ENCODE results near the gene EPHA1. TPM values are rescaled to one million over a fixed set of nuclear protein-coding genes. Genes with fewer than 3 reads are reported as not detected.
"Not testable (repeated sequence)": the region's sequence is repeated elsewhere in the genome, so short reads cannot be mapped to it uniquely, and the experiment has no call there.

EPHA1 gene
- total RNA-seq, 2 experiments from 2014 or later: 1.0 to 1.3 TPM

DNA sequence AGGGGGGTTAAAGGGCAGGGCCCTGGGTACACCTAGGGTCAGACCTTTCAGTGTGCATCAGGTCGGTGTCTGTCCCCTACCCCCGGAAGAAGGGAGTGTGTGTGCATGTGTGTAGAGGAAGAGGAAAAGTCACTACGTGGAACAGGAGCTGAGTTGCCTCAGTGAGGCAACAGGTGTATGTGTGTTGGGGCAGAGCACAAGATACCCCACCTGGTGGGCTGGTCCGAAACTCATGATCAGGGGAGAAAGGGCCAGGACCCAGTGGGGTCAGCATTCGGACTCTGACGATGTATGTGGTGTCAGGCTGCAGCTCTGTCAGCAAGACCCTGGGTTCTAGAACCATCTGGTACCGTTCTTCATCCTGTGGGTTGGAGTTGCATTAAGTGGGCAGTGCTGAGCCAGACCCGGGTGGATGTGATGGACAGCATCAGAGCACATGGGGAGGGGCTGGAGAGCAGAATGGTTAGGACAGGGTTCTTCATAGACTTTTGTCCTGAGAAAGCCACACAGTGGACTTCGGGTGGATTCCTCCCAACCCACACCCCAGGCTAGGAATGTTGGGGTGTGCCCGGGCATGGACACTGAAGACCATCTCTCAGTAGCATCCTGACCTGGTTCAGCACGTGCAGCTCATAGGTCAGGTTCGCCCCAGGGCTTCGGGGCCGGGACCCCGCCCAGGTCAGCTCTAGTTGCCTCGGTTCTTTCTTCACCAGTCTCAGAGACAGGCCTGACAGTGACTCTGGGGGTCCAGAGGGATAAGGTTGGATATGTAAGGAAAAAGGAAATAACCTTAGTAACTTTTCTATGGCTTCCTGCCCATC, 10.7 kb downstream of the EPHA1 start:
- CTCF ChIA-PET: interaction anchor here (0.9 to 10.7 kb wide), 3 partner anchors 10 to 19 kb away, joined by 3 to 76 read pairs (median 5); no protein-coding TSS in a partner anchor
- intact Hi-C loops (cut with micrococcal nuclease): no loop called here
- H3K27me3 Mint-ChIP-seq (ENCODE audit: low read depth): no peaks in the 10 kb centered on the region
- H3K9me3 Mint-ChIP-seq: no peaks in the 10 kb centered on the region
- no peak overlapping the region for H3K27ac Mint-ChIP-seq
- DNase-seq: no peak
- H3K4me3 Mint-ChIP-seq: no peak overlapping the region
- peaks cover 7% of the 10 kb centered on the region for H3K4me1 Mint-ChIP-seq (ENCODE audit: low read depth)
- no peaks in the 10 kb centered on the region for H3K36me3 Mint-ChIP-seq (ENCODE audit: low read depth)

DNA sequence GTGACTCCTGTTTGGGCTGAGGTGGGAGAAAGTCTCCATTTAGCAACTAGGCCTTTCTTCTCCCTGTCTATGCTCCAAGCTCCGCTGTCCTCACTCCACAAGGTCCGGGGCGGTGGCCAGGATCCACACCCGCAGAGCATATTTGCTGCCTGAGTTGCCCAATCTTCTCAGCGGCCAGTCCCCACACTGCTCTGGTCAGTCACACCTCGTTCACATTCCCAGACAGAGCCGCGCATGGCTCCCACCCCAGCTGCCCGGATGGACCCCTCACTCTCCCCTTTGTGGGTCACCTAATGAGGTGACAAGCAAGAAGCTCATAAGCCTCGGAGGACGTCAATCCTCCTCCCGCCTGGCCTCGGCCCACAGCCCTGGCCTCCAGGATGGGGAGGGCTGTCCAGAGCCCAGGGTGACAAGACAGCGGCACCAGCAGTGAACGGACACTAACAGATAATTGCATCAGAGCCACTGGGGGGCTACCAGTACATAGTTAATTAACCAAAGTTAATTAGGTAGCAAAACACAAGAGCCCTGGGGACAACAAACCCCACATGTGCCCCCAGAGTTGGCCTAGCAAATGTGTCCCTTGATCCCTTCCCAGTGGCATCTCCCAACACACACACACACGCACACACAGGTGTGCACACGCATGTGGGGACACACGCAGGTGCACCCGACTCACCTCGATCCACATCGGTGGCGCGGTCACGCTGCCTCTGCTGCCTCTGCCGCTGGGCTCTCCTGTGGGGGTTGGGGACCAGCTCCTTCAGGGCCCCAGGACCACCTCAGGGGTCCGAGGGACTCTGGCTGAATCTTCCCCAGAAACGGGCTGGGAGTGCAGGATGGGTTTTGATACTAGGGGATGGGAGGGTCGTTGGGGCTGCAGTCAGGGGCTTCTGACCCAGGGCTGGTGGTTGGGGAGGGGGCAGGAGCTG, 11.8 kb downstream of the EPHA1 start:
- CTCF ChIA-PET: interaction anchor here (0.6 to 1.1 kb wide), 4 partner anchors 9 to 147 kb away, joined by 3 to 4 read pairs (median 3); no protein-coding TSS in a partner anchor
- peaks cover 3% of the 10 kb centered on the region for H3K4me1 Mint-ChIP-seq (ENCODE audit: low read depth)
- H3K27ac Mint-ChIP-seq: no peak overlapping the region
- H3K9me3 Mint-ChIP-seq: no peaks in the 10 kb centered on the region
- intact Hi-C loops (cut with micrococcal nuclease): no loop called here
- no peaks in the 10 kb centered on the region for H3K36me3 Mint-ChIP-seq (ENCODE audit: low read depth)
- DNase-seq: no peak
- H3K27me3 Mint-ChIP-seq (ENCODE audit: low read depth): no peaks in the 10 kb centered on the region
- H3K4me3 Mint-ChIP-seq: no peak overlapping the region

DNA sequence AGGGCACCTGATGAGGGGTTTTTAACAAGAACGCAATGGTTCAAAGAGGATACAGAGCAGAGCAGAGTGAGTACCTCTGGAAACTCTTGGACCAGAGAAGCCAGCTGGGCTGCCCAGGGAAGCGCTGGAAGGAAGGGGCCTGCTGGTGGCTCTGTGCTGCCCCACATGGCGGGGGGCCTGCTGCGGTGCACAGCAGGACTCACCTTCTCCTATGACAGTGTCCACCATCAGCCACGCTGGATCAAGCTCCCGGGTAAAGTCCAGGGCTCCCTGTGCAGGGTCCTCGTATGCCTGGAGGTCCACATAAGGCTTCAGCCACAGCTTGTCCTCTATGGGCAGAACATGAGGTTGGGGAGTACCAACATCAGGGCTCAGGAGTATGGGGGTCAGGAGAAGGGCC, 12.5 kb downstream of the EPHA1 start:
- intact Hi-C loops (cut with micrococcal nuclease): no loop called here
- no peak for DNase-seq
- H3K4me1 Mint-ChIP-seq (ENCODE audit: low read depth): peaks cover 3% of the 10 kb centered on the region
- no peaks in the 10 kb centered on the region for H3K36me3 Mint-ChIP-seq (ENCODE audit: low read depth)
- CTCF ChIA-PET: interaction anchor here (0.6 to 1.6 kb wide), 4 partner anchors 9 to 156 kb away, joined by 3 to 6 read pairs (median 4); no protein-coding TSS in a partner anchor
- H3K27me3 Mint-ChIP-seq (ENCODE audit: low read depth): no peaks in the 10 kb centered on the region
- H3K9me3 Mint-ChIP-seq: no peaks in the 10 kb centered on the region
- H3K27ac Mint-ChIP-seq: no peak overlapping the region
- no peak overlapping the region for H3K4me3 Mint-ChIP-seq

DNA sequence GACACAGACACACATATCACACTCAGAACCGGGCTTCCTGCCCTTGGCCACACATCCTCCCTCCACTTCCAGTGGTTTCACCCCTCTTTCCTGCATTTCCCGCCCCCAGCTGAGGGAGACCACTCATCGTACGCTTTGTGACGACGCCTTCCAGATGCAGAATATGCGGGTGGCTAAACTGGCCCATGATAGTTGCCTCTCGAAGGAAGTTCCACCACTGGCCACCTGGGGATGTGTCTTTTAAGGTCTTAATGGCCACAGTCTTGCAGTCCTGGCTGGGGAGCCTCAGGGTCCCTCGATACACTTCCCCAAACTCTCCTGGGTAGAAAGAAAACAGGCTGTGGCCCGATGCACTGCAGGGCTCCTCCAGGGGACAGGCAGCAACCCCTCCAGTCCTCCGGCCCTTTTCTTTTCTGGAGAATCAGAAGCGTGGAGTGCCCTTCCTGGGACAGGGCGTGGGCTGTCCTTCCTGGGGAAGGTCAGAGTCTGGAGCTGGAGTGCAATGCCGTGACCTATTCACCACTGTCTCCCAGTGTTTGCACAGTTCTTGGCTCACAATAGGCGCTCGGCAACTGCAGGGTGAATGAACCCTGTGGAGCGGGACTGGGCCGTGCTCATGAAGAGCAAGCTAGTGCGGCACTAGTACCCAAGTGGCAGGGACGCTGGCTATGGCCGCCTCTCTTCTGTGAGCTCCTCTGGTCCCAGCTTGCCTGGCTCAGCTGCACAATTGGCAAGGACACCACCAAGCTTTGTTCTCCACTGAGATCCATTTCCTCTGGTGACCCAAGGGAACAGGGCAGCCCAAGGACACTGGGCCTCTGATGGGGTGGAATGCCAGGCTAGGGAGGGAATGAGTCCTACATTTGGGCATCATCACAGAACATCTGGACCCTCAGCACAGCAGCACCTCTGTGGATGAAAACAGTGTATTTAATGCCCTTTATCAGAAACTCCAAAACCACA, 13.2 kb downstream of the EPHA1 start:
- H3K4me1 Mint-ChIP-seq (ENCODE audit: low read depth): peaks cover 3% of the 10 kb centered on the region
- CTCF ChIA-PET: interaction anchor here (0.7 to 1.6 kb wide), 5 partner anchors 8 to 155 kb away, joined by 3 to 6 read pairs (median 3); no protein-coding TSS in a partner anchor
- DNase-seq: no peak
- no peaks in the 10 kb centered on the region for H3K36me3 Mint-ChIP-seq (ENCODE audit: low read depth)
- no peak overlapping the region for H3K4me3 Mint-ChIP-seq
- intact Hi-C loops (cut with micrococcal nuclease): no loop called here
- H3K9me3 Mint-ChIP-seq: no peaks in the 10 kb centered on the region
- H3K27ac Mint-ChIP-seq: peak overlapping the region; percentile 12
- no peaks in the 10 kb centered on the region for H3K27me3 Mint-ChIP-seq (ENCODE audit: low read depth)

DNA sequence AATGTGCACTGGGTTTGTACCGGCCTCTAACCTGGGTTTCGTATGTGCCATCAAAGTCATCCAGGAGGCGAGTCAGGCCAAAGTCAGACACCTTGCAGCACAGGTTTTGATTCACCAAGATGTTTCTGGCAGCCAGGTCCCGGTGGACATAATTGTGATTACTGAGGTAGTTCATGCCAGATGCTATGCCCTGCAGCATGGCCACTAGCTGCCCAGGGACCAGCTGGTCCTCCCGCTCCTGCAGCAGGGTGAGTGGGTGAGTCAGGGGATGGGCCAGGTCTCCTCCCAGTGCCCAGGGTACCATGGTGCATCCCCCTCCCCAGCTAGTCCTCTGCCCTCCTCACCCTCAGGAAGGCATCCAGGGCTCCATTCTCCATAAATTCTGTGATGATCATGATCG, 13.9 kb downstream of the EPHA1 start:
- H3K4me3 Mint-ChIP-seq: no peak overlapping the region
- no peaks in the 10 kb centered on the region for H3K27me3 Mint-ChIP-seq (ENCODE audit: low read depth)
- peaks cover 7% of the 10 kb centered on the region for H3K4me1 Mint-ChIP-seq (ENCODE audit: low read depth)
- peaks cover 5% of the 10 kb centered on the region for H3K36me3 Mint-ChIP-seq (ENCODE audit: low read depth)
- no peak for DNase-seq
- intact Hi-C loops (cut with micrococcal nuclease): no loop called here
- CTCF ChIA-PET: interaction anchor here (1.6 kb wide), 1 partner anchor 154 kb away, joined by 6 read pairs; no protein-coding TSS in a partner anchor
- H3K9me3 Mint-ChIP-seq: no peaks in the 10 kb centered on the region
- H3K27ac Mint-ChIP-seq: peak overlapping the region; percentile 12

DNA sequence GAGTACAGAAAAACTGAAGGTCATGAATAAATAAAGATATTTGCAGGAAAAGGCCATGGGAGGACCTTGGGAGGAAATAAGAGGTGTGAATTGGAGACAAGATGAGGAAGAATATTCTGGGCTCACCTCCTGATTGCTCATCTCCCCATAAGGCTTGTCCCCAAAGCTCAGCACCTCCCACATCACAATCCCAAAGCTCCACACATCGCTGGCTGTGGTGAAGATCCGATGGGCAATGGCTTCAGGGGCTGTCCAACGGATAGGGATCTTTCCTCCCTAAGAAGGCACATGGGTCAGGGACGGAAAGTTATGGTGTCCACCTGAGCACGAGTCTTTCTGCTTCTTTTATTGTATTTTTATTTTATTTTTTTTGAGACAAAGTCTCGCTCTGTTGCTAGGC, 14.6 kb downstream of the EPHA1 start:
- H3K36me3 Mint-ChIP-seq (ENCODE audit: low read depth): peaks cover 5% of the 10 kb centered on the region
- DNase-seq: no peak
- peaks cover 13% of the 10 kb centered on the region for H3K4me1 Mint-ChIP-seq (ENCODE audit: low read depth)
- CTCF ChIA-PET: no interaction called here
- intact Hi-C loops (cut with micrococcal nuclease): no loop called here
- no peaks in the 10 kb centered on the region for H3K9me3 Mint-ChIP-seq
- H3K4me3 Mint-ChIP-seq: no peak overlapping the region
- no peak overlapping the region for H3K27ac Mint-ChIP-seq
- H3K27me3 Mint-ChIP-seq (ENCODE audit: low read depth): no peaks in the 10 kb centered on the region

DNA sequence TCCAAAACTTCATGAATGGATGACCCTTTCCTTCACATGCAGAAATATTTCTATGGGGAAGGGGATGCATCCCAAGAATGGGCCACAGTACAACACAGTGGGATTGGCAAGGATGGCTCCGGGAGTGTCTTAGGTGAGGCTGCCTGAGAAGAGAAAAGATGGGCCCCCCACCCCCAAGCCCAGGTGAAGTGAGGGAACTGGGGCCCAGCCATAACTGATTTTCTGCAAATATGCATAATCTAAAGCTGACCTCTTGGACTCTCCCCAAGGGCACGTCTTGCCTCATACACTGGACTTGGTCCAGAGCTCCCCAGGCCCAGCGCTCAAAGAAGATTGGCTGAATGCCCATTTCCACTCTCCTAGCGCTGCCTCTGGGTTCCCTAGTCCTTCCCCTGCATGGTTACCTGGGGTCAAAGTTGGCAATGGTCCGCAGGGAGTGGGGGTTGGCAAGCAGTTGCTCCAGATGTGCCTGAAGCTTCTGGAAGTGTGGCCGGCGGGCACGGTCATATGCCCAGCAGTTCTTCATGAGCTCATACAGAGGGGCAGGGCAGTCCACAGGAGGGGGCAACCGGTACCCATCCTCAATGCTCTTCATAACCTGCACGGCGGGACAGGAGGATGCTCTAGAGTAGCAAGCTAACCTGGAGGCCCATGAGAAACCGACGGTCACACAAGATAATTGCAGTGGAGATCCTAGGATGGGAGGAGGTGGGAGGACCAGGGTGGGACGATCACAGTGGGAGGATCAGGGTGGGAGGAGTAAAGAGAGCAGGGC, 15.2 kb downstream of the EPHA1 start:
- CTCF ChIA-PET: interaction anchor here (0.6 to 1.0 kb wide), 3 partner anchors 20 to 155 kb away, joined by 3 read pairs; no protein-coding TSS in a partner anchor
- Mint-ChIP-seq H3K27ac (peak overlapping the region; percentile 77), H3K27me3 (ENCODE audit: low read depth) (no peaks in the 10 kb centered on the region), H3K4me3 (no peak overlapping the region), H3K9me3 (no peaks in the 10 kb centered on the region), H3K36me3 (ENCODE audit: low read depth) (peaks cover 5% of the 10 kb centered on the region), H3K4me1 (ENCODE audit: low read depth) (peaks cover 13% of the 10 kb centered on the region)
- no peak for DNase-seq
- intact Hi-C loops (cut with micrococcal nuclease): no loop called here

DNA sequence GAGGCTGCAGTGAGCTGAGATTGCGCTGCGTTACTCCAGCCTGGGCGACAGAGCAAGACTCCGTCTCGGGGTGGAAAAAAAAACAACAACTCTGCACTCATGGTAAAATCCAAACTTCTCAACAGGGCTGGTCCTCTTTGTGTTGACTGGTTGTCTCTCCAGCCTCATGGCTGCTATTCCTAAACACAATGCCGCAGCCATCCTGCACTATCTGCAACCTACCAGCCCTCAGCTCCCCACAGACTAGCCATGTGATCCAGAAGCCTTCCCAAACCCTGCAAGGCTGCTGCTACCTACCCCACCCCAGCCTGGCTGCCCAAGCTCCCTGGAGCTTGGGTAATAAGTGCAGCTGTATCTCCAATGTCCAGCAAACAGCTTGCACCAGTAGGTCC, 15.8 kb downstream of the EPHA1 start:
- no peak for DNase-seq
- H3K4me3 Mint-ChIP-seq: no peak overlapping the region
- intact Hi-C loops (cut with micrococcal nuclease): no loop called here
- peaks cover 13% of the 10 kb centered on the region for H3K4me1 Mint-ChIP-seq (ENCODE audit: low read depth)
- H3K36me3 Mint-ChIP-seq (ENCODE audit: low read depth): peaks cover 5% of the 10 kb centered on the region
- no peaks in the 10 kb centered on the region for H3K27me3 Mint-ChIP-seq (ENCODE audit: low read depth)
- H3K9me3 Mint-ChIP-seq: no peaks in the 10 kb centered on the region
- CTCF ChIA-PET: interaction anchor here (0.9 to 1.0 kb wide), 2 partner anchors 25 to 154 kb away, joined by 3 read pairs; no protein-coding TSS in a partner anchor
- peak overlapping the region; percentile 77 for H3K27ac Mint-ChIP-seq

DNA sequence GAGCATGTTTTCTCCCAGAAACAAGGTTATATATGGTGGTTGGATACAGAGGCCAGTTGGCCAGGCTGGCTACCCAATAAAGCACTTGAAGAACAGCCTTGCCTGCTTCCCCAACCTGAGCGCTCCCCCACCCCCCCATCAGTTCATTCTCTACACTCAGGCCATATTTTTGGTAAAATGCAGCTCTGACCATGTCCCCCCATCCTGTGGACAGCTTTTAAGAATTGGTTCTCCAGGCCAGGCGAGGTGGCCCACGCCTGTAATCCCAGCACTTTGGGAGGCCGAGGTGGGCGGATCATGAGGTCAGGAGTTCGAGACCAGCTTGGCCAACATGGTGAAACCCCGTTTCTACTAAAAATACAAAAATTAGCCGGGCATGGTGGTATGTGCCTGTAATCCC, 16.2 kb downstream of the EPHA1 start:
- peaks cover 13% of the 10 kb centered on the region for H3K4me1 Mint-ChIP-seq (ENCODE audit: low read depth)
- H3K36me3 Mint-ChIP-seq (ENCODE audit: low read depth); H3K4me3 Mint-ChIP-seq; H3K27me3 Mint-ChIP-seq (ENCODE audit: low read depth); DNase-seq; H3K9me3 Mint-ChIP-seq; intact Hi-C loops (cut with micrococcal nuclease); H3K27ac Mint-ChIP-seq: not testable (repeated sequence)
- CTCF ChIA-PET: interaction anchor here (0.6 to 1.0 kb wide), 2 partner anchors 24 to 135 kb away, joined by 3 to 5 read pairs; no protein-coding TSS in a partner anchor

DNA sequence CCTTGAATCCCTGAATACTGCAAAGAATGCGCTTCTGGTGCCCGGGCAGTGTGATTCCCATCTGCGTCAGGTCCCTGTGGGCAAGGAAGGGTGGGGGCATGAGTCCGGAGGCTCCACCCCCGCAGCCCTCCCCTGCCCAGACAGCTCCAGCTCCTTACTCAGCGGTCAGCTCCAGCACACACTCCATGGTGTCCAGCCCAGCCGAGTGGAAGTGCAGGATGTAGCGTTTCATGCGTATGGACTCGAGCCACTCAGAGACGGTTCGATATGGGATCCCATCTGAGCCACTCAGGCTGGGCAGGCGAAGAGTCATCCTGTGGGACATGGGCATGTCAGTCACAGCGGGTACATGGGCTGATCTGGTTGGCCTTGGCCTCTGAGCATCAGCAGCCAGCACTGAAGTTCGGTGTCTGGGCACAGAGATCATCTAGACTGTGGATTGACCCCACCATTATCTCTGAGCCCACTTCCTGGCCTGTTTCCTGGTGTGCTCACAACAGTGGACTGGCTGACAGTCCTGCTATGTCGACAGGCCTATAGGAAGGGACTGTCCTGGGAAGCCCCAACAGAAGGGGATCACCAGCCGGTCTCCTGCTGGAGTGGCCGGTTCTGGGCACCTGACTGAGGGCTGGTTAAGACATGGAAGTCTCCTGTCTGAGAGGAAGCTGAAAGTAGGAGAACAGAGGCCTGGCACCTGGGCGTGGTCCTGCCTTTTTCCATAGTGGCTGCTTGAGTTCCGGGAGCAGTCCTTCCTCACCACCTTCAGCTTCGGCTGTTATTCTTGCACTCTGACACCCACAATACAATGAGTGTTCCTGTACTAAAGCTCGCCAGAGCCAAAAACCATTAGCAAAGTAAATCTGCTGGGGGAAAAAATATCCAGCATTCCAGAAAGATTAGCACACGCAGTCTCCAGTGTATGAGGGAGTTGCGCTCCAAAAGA, 16.9 kb downstream of the EPHA1 start:
- no peaks in the 10 kb centered on the region for H3K27me3 Mint-ChIP-seq (ENCODE audit: low read depth)
- H3K4me3 Mint-ChIP-seq: no peak overlapping the region
- peaks cover 13% of the 10 kb centered on the region for H3K4me1 Mint-ChIP-seq (ENCODE audit: low read depth)
- H3K27ac Mint-ChIP-seq: no peak overlapping the region
- DNase-seq: no peak
- peaks cover 5% of the 10 kb centered on the region for H3K36me3 Mint-ChIP-seq (ENCODE audit: low read depth)
- CTCF ChIA-PET: interaction anchor here (0.6 to 1.2 kb wide), 2 partner anchors 25 to 134 kb away, joined by 3 to 5 read pairs; no protein-coding TSS in a partner anchor
- intact Hi-C loops (cut with micrococcal nuclease): no loop called here
- no peaks in the 10 kb centered on the region for H3K9me3 Mint-ChIP-seq

Measured in activated naive CD4-positive, alpha-beta T cell treated with anti-CD3 and anti-CD28 coated beads for 36 hours (primary cell).